GM10248 (cell line): Measurements from ENCODE around the gene RO60.
"Not testable (repeated sequence)": the region's sequence is repeated elsewhere in the genome, so short reads cannot be mapped to it uniquely, and the experiment has no call there.

Experiments used
- CTCF ChIA-PET: fragments of 300-600 bp; sonication (Branson Sonifier 250); formaldehyde crosslinking; extraction: SDS; loops from one replicate; lab custom pipeline; 2021; ENCODE audit warnings: antibody characterized with exemption; lab: Yijun Ruan, JAX
- POLR2A ChIA-PET: fragments of 350-650 bp; sonication (Branson Sonifier 250); formaldehyde crosslinking; extraction: SDS; loops from one replicate; lab custom pipeline; 2020; ENCODE audit warnings: antibody characterized with exemption; lab: Yijun Ruan, JAX
- DNase-seq: peaks from one replicate; pipeline ENCODE4 v3.0.0; 2012; ENCODE audit errors: extremely low spot score
- CTCF ChIP-seq: IDR thresholded peaks from 2 replicates; pipeline ENCODE4 v1.5.1; 2012; ENCODE audit warnings: mild to moderate bottlenecking, low read depth; ENCODE audit errors: extremely low read depth, missing control alignments, control extremely low read depth

The RO60 gene

GRCh38 chr1:193036337-193037047 lies 22.9 kb upstream of the RO60 start:
- ChIA-PET POLR2A (no interaction called here), CTCF (no interaction called here)
- TF ChIP-seq CTCF: no peak
- DNase-seq: no peak

DNA sequence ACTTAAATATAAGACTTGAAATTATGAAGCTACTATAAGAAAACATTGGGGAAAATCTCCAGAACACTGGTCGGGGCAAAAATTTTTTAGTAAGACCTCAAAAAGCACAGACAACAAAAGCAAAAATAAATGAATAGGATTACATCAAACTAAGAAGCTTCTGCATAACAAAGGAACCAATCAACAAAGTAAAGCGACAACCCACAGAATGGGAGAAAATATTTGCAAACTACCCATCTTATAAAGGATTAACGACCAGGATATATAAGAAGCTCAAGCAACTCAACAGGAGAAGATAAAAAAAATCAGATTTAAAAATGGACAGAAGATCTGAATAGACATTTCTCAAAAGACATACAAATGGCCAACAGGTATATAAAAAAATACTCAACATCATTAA lies 19.4 kb upstream of the RO60 start:
- CTCF ChIA-PET: interaction anchor here (1.3 to 4.2 kb wide), 5 partner anchors 10 to 566 kb away, joined by 3 to 19 read pairs (median 4); no protein-coding TSS in a partner anchor

GRCh38 chr1:193042766-193043691 lies 16.4 kb upstream of the RO60 start:
- ChIA-PET CTCF (interaction anchor here (0.7 to 0.9 kb wide), 3 partner anchors 11 to 44 kb away, joined by 3 read pairs; no protein-coding TSS in a partner anchor), POLR2A (no interaction called here)
- no peak for TF ChIP-seq CTCF
- no peak for DNase-seq

More for the DNA sequence above, 19.4 kb upstream of the RO60 start:
- POLR2A ChIA-PET: no interaction called here
- DNase-seq: no peak
- TF ChIP-seq CTCF: no peak

DNA sequence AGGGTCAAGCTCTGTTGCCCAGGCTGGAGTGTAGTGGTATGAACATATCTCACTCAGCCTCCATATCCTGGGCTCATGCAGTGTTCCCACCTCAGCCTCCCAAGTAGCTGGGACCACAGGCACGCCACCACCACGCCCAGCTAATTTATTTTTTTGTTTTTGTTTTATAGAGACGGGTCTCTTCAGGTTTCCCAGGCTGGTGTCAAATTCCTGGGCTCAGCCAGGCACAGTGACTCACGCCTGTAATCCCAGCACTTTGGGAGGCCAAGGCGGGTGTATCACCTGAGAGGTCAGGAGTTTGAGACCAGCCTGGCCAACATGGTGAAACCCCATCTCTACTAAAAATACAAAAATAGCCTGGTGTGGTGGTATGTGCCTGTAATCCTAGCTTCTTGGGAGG lies 10.5 kb upstream of the RO60 start:
- DNase-seq, POLR2A ChIA-PET: not testable (repeated sequence)
- CTCF ChIA-PET: interaction anchor here (1.1 kb wide), 1 partner anchor 10 kb away, joined by 3 read pairs; no protein-coding TSS in a partner anchor

DNA sequence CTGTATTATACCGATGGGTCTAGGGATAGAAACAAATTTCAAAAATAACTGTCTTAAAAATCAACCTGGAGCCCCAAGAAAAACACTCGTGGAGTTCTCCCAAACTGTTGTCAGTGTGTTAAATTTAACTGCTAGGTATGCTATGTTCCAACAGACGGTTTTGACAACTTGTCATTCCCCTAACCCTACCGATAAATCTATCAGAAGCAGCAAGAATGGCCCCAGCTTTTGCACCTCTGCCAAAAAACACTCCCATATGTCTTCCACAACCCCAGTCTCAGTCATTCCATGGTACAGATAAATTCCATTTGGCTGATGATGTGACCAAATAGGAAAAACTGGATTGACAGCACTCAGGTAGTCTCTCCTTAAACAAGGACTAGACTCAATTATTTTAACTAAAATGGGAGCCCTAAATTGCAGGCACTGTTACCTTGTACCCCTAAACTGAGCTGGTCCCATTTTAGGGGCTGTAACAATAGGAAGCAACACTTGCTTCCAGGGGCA lies 5.2 kb upstream of the RO60 start:
- no peak for DNase-seq
- TF ChIP-seq CTCF: no peak
- POLR2A ChIA-PET: no interaction called here
- CTCF ChIA-PET: interaction anchor here (1.4 kb wide), 1 partner anchor 22 kb away, joined by 3 read pairs; no protein-coding TSS in a partner anchor

GRCh38 chr1:193058529-193059281 lies 707 bp upstream of the RO60 start:
- ChIA-PET CTCF (interaction anchor here (0.8 to 2.7 kb wide), 16 partner anchors 12 to 253 kb away, joined by 3 to 21 read pairs (median 4); partner anchors contain the start of genes CDC73 and GLRX2), POLR2A (interaction anchor here (0.5 to 2.0 kb wide), 7 partner anchors 12 to 252 kb away, joined by 3 to 15 read pairs (median 4); partner anchors contain the start of genes GLRX2 and RGS2)
- DNase-seq: peak; percentile 75
- TF ChIP-seq CTCF: no peak
